B cell (primary cell): ENCODE measurements around the gene TAB3.

Source experiments
- EZH2 ChIP-seq: IDR thresholded peaks from 2 replicates; pipeline ENCODE4 v1.6.1; 2012; ENCODE audit warnings: borderline replicate concordance, low read depth, mild to moderate bottlenecking, moderate library complexity, low read length; ENCODE audit not compliant: insufficient read depth, poor library complexity, severe bottlenecking
- TF ChIP-seq, protein P1 (sequence below): fragments of 200-600 bp; IDR thresholded peaks from one replicate; pipeline ENCODE4 v1.8.0; 2022; ENCODE audit warnings: antibody characterized with exemption, mild to moderate bottlenecking

DNA sequence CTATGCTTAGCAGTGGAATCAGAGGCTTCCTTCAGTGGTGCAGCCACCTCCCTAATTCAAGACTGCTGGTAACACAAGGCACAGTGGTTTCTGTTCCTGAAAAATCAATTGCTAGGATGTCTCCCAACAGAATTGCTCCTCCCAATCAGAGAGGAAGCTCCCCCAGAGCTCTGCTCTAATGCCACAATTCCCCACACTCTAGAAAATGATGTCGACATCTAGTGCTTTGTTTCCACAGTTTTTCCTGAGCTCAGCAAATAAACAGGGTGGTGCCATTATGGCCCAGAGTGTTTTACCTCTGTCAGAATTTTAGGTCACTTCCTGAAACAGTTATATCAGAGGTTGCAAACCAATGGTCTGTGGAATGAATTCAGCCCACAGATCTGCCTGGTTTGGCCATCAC lies 24.7 kb downstream of the TAB3 start:
- TF ChIP-seq, protein P1, sequence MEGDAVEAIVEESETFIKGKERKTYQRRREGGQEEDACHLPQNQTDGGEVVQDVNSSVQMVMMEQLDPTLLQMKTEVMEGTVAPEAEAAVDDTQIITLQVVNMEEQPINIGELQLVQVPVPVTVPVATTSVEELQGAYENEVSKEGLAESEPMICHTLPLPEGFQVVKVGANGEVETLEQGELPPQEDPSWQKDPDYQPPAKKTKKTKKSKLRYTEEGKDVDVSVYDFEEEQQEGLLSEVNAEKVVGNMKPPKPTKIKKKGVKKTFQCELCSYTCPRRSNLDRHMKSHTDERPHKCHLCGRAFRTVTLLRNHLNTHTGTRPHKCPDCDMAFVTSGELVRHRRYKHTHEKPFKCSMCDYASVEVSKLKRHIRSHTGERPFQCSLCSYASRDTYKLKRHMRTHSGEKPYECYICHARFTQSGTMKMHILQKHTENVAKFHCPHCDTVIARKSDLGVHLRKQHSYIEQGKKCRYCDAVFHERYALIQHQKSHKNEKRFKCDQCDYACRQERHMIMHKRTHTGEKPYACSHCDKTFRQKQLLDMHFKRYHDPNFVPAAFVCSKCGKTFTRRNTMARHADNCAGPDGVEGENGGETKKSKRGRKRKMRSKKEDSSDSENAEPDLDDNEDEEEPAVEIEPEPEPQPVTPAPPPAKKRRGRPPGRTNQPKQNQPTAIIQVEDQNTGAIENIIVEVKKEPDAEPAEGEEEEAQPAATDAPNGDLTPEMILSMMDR = no peak
- no peak for TF ChIP-seq EZH2
